HTR-8/SVneo (cell line): Measurements from ENCODE around the gene KIF9.
"Not testable (repeated sequence)": the region's sequence is repeated elsewhere in the genome, so short reads cannot be mapped to it uniquely, and the experiment has no call there.

Experiments used
- DNase-seq: peaks from one replicate; pipeline ENCODE4 v3.0.0; 2011; ENCODE audit warnings: low spot score, mixed read lengths; ENCODE audit not compliant: insufficient read length
- FAIRE-seq: peaks from 2 replicates; lab custom pipeline; 2011; peaks lifted over from hg19 to GRCh38; lab: Jason Lieb, UNC

KIF9 gene, protein sequence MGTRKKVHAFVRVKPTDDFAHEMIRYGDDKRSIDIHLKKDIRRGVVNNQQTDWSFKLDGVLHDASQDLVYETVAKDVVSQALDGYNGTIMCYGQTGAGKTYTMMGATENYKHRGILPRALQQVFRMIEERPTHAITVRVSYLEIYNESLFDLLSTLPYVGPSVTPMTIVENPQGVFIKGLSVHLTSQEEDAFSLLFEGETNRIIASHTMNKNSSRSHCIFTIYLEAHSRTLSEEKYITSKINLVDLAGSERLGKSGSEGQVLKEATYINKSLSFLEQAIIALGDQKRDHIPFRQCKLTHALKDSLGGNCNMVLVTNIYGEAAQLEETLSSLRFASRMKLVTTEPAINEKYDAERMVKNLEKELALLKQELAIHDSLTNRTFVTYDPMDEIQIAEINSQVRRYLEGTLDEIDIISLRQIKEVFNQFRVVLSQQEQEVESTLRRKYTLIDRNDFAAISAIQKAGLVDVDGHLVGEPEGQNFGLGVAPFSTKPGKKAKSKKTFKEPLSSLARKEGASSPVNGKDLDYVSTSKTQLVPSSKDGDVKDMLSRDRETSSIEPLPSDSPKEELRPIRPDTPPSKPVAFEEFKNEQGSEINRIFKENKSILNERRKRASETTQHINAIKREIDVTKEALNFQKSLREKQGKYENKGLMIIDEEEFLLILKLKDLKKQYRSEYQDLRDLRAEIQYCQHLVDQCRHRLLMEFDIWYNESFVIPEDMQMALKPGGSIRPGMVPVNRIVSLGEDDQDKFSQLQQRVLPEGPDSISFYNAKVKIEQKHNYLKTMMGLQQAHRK

DNA sequence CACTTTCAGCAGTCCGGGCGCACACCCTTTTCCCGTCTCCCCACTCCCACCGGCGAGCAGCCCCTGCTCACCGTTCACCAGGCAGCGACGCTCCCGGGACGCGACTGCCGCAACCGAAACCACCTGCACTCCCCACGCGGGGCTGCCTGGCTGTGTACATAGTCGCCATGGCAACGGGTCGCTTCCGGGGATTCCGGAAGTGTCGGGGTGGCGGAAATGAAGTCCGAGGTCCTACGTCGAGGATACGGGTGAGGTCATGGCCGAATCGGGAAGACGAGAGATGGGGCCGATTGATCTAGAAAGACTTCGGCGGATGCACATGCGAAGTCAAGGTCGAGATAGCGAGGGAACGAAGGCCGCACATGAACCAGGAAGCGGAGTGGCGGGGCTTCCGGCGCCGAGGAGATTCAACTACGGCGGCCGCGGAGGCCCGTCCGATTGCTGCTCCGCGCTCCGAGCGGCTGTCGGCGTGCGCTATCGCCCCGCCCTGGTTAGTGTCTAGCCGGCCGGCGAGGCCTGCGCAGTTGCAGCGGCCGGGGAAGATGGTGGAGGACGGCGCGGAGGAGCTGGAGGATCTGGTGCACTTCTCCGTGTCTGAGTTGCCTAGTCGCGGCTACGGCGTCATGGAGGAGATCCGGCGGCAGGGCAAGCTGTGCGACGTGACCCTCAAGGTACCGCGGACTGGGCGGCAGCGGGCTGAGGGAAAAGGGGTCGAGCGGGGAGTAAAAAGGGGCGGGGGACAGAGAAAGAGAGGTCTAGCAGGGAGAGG lies at the start of gene KIF9, which contains the start of gene KLHL18:
KIF9 (minus strand) TSS at position 376 of the 769 bp plus-strand sequence. CDS start 5,425 bp downstream, outside the sequence.
KLHL18 (plus strand) TSS at position 521 of the 769 bp plus-strand sequence; CDS start at position 543, 22 bp downstream.
- DNase-seq (peak; percentile 93), FAIRE-seq (peak; percentile 81)

DNA sequence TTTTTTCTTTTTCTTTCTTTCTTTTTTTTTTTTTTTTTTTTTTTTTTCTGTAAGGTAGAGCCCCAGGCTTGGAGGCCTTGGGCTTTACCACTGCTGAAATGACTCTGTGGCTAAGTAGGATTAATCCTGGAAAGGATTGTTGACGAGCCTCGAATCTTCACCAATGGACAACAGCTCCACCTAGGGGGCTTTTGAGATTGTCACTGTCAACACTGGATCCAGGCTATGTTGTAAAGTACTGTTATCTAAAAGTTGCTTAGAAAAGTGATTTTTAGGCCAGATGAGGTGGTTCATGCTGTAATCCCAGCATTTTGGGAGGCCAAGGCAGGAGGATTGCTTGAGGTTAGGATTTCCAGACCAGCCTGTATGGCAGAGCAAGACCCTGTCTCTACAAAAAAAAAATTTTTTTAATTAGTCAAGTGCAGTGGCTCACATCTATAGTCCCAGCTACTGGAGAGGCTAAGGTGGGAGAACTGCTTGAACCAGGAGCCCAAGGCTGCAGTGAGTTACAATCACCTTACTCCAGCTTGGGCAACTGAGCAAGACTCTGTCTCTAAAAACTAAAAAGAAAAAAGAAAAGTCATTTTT lies 41.8 kb upstream of the KIF9 start:
- FAIRE-seq, result no peak

DNA sequence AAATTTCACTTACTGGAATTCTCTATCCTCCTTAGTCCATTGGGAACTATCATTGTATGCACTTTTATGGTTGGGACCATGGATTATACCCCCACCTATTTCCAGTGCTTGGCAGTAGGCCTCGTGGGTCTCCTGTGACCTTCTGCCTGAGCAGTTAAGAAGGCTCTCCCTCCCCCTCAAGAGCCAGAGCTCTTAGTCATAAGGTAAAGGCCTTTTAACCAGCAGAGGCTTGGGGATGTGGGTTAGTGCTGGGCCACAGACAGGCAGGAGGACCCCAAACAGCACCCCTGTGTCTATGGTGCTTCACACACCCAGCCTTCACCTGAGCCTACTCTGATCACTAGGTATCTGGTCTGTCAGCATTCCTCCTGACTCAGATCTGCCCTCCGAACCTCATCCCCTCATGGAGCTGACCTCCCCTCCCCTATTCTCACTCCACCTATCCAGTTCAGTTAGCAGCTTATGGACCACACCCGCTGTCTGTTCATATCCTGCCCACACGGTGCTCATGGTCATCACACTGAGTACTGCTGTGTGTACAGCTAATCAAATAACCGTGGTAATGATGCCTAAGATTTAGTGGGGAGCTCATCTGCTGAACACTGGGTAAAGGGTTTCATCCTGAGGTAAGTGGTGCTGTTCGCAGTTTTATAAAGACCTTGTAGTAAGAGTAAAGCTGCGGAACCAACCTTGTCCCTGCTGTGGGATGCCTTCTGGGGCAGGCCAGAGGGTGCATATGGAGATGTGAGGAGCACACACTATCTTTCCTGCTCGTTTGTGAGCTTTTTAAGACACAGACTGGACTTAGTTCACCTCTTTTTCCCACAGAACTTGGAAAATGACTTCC lies 41.1 kb upstream of the KIF9 start:
- DNase-seq (no peak), FAIRE-seq (no peak)

More for the DNA sequence above, 41.8 kb upstream of the KIF9 start:
- DNase-seq, result peak; percentile 79

DNA sequence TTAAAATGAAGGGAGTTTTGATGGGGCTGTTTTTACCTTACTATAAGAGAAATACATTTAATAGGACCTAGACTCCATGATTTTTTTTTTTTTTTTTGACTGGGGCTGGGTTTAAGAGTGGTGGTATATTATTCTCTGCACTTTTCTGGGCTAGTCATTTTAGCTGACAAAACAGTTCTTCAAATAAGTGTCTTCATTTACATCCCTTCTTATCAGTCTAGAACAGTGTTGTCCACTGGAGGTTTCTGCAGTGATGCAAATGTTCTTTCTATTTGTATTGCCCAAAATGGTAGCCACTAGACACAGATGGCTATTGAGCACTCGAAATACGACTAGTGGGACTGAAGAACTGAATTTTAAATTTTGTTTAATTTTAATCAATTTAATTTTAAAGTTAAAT lies 37.4 kb upstream of the KIF9 start:
- FAIRE-seq (no peak), DNase-seq (no peak)

DNA sequence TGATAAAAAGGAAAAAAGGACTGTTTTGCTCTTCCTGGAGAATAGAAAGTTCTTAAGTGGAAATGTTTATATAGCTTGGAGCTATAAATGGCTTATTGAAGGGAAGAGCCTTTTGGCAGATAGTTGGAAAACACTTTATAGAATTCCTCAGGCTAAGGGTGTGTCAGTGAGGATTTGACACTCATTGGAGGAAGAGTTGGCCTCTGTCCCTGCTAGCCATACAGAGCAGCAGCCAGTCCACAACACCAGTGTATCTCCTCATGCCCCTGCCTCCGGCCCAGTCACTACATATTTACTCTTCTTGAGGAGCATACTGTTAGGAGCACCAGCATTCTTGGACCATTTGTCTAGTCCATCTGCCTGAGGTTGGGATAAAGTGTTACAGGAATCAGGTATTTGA lies 36.3 kb upstream of the KIF9 start:
- DNase-seq (no peak), FAIRE-seq (no peak)

DNA sequence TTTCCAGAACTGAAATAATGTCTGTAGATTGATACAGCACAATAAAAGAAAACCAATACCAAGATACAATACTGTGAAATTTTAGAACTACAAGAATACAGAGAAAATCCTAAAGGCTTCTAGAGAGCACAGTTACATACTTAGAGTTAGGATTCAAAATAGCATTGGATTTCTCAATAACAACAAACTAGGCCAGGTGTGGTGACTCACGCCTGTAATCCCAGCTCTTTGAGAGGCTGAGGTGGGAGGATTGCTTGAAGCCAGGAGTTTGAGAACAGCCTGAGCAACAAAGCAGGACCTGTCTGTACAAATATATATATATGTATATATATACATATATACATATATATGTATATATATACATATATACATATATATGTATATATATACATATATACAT lies 33.6 kb upstream of the KIF9 start:
- not testable (repeated sequence) for DNase-seq, FAIRE-seq

DNA sequence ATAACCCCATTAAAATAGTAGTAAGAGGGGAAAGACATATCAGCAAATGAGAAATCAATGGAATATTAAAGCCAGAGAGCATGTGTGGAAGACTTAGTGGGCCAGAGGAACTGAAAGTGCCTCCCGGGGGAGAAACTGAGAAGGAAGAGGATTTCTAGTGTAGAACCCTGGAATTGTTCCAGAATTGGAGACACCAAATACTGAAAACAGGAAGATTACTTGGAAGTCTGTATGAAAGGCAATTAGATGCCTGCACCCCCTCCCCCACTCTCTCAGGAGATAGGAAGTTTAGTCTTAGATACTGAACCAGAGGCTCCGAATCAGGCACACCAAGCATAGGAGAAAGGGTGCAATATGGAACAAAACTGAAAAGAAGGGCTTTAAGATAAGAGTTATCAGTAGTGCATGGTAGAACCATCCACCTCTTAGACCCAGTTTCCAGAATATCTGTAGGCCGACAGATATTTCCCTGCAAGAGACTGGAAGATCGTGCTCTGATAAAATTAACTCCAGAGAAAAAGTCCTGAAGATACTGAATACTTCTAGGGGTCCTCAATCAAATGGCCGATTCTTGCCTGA lies 32.6 kb upstream of the KIF9 start:
- DNase-seq (no peak), FAIRE-seq (no peak)

DNA sequence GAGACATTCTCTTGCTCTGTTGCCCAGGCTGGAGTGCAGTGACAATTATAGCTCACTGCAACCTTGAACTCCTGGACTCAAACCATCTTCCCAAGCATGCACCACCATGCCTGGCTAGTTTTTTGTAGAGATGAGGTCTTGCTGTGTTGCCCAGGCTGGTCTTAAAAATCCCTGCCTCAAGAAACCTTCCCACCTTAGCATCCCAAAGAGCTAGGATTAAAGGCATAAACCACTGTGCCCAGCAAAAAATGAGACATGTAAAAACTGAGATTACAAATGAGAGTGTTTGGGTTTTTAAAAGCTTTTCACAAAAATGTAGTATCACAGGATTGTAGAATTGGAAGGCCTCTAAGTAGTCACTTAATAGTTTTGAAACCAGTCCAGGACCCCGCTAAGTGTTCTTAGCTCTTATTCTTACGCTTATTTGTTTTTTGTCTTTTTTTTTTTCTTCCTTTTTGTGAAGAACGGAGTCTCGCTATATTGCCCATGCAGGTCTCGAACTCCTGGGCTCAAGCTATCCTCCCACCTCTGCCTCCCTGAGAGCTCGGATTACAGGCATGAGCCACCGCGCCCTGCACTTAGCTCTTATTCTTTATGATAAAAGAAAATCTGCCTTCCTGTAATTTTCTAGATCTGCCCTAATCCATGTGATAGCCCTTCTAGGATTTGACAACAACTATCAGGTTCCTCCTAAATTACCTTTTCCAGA lies 31.6 kb upstream of the KIF9 start:
- FAIRE-seq (no peak), DNase-seq (no peak)

DNA sequence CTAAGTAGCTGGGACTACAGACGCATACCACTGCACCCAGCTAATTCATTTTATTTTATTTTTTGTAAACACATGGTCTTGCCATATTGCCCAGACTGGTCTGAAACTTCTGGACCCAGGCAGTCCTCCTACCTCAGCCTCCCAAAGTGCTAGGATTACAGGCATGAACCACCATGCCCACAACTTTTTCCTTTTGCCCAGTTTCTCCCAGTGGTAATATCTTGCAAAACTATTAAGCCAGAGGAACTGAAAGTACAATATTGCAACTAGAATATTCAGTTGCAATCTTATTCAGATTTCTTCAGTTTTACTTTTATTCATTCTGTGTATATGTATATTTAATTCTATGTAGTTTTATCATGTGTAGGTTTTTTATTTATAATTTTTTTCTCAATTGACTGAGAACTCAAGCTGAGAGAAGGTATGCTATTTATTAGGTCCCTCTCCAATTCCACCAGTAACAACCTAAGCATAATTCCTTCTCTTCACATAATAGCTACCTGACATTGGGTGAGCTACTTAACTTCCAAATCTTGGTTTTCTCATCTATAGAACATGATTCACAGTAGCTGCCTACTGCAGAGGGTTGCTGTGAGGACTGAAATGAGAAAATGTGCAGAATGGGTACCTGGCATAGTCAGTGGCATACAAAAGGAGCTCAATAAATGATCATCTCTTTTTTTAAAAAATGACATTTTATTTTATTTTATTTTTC lies 30.9 kb upstream of the KIF9 start:
- no peak for FAIRE-seq
- DNase-seq, result no peak

DNA sequence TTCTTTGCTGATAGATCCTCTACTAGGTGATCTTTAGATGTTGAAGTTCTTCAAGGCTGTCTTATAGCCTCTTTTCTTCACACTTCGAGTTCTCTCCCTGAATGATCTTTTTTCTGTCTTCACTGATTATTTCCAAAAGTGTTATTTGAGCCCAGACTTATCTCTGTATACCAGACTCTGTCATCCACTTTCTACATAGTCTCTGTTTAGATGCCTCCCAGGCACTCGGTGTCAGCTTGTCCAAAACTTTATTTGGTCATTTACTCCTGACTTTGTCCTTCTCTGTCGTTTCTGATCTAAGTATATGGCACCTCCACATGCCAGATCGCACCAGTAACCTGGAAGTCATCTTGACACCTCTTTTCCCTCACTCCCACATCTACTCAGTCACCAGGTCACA lies 27.8 kb upstream of the KIF9 start:
- FAIRE-seq (no peak), DNase-seq (no peak)

DNA sequence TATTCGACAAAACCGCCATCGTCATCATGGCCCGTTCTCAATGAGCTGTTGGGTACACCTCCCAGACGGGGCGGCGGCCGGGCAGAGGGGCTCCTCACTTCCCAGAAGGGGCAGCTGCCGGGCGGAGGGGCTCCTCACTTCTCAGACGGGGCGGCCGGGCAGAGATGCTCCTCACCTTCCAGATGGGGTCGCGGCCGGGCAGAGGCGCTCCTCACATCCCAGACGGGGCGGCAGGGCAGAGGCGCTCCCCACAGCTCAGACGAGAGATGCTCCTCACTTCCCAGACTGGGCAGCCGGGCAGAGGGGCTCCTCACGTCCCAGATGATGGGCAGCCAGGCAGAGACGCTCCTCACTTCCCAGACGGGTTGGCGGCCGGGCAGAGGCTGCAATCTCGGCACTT lies 26.6 kb upstream of the KIF9 start:
- not testable (repeated sequence) for FAIRE-seq, DNase-seq

DNA sequence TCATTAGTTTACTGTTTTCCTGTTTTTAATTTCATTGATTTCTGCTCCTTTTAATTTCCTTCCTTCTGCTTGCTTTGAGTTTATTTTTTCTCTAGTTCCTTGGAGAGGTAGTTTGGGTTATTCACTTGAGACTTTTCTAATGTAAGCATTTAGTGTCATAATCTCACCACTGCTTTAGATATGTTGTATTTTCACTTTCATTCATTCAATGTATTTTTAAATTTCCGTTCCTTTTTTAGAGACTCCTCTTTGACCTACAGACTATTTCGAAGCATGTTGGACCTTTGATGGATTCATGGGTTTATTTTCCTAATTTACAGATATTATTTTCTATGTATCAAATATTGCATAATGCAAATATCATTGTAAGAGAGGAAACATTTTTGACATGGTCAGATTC lies 23.4 kb upstream of the KIF9 start:
- no peak for DNase-seq
- no peak for FAIRE-seq

DNA sequence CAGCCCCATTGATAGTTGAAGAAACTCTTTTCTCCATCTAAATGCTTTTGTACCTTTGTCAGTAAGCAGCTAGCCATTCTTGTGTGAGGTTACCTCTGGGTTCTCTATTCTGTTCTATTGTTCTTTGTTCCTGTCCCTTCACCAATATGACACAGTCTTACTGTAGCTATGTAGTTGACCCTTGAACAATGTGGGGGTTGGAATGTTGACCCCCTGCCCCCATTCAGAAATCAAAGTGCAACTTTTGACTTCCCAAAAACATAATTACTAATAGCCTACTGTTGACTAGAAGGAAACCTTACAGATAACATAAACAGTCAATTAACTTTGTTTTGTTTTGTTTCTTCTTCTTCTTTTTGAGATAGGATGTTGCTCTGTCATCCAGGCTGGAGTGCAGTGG lies 18.9 kb upstream of the KIF9 start:
- FAIRE-seq, result no peak

DNA sequence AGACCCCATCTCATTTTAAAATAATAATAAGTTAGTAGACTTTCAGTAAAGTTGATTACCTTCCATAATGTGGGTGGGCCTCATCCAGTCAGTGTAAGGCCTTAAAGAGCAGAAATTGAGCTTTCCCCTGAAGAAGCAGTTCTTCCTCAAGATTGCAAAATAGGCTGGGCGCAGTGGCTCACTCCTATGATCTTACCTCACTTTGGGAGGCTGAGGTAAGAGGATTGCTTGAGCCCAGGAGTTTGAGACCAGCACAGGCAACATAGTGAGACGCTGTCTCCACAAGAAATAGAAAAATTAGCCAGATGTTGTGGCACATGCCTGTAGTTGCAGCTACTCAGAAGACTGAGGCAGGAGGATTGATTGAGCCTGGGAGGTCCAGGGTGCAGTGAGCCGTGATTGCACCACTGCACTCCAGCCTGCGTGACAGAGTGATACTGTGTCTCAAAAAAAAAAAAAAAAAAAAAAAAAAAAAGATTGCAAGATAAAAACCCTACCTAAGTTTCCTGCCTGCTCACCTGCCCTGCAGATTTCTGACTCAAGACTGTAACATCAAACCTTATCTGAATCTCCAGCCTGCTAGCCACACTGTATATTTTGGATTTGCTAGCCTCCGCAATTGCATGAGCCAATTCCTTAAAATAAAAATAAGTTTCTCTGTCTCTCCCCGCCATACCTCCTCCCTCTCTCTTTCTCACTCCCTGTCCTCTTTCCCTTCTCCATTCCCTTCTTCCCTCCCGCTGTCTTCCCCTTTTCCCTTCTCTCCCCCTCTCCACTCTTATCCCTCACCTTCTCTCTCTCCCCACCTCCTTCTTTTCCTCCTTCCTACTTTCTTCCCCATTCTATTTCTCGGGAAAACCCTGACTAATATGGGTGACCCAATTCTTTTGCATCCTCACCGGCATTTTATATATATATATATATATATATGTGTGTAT lies 17.1 kb upstream of the KIF9 start:
- FAIRE-seq (no peak), DNase-seq (no peak)

More for the DNA sequence above, 18.9 kb upstream of the KIF9 start:
- DNase-seq, result no peak

DNA sequence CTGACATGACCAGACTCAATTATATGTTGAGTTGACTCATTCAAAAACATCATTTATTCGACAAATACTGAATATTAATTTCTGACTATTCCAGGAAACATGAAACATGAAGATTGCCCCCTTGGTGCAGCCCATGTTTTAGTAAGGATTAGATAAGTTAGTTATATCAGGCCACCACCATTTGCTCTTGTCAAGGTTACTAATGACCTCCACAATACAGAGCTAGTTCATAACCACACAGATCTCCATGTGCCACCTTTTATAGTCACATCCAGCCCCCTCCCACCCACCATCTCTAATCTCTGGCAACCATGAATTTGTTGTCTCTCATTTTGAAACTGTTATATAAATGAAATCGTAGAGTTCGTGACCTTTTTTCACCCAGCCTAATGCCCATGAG lies 15.8 kb upstream of the KIF9 start:
- FAIRE-seq (no peak), DNase-seq (no peak)

DNA sequence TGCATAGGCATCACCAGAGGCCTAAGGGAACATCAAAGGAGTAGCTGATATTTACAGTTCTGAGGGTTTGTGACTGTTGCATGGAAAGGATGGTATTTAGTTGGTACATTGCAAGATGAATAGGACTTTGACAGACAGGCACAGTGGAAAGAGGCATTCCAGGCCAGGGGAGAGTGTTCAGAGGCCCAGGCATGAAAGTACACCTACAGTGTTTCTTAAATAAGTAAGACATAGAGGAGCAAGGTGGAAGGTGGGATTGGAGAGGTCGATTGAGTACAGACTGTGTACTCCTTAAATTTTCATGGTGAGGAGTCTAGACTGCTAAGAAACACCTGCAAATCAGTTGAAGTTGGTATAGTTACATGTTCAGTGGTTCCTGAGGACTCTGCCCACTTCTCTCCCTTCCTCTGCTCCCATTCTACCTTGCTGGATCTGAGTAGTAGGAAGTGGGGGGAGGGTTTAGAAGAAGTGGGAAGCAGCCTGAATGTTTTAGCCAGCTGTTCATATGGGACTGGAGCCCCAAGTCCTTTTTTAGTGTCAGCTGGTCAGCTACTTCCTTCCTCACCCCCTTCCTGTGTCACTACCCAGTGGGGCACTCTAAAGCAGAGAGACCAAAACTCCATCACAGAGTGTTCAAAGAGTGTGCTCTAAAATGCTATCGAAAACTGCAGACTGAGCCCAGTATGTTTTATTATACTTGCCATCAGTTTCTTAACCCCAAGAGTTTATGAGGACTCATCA lies 14.1 kb upstream of the KIF9 start:
- no peak for FAIRE-seq
- no peak for DNase-seq
